HuH-7.5 (cell line): ENCODE data around the gene GOT2.
"Not testable (repeated sequence)": the region's sequence is repeated elsewhere in the genome, so short reads cannot be mapped to it uniquely, and the experiment has no call there.

Experiments used
- DNase-seq: peaks from one replicate; pipeline ENCODE4 v3.0.0; 2011; ENCODE audit warnings: low spot score

GOT2 gene

DNA sequence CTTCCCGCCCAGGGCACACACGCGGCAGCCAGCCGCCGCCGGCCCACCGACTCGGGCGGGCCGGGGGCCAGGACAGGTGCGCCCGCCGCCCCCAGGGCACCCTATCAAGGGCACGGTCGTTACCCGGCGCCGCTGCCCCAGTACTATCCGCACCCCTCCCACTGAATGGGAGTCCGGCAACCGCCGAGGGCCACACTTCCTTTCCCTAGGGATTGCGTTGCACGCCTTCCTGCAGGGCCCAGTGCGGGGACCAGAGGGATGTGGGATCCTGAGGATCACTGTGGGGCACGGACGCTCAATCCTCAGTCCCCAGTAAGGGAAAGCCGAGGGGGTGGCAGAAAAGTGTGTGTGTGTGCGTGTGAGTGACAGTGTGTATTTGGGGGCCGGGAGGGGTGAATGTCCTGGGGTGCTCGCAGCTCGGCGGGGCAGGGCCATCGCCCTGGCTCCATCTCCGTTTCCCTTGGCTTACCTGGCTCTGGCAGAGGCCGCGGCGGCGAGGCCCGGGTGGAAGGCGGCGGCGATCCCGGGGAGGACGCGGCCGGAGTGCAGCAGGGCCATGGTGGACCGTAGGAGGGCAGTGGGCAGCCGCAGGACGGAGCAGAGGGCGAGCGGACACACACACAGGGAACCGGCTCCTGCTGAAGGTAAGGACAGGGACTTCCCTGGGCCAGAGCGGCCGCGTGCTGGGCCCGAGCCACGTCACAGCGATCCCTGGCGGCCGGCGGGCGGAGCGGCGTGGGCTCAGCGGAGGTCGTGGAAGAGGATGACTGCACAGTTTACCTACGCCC lies at the start of gene GOT2:
Gene GOT2, minus strand, starts transcription at position 646 of the 788 bp plus-strand sequence. Its CDS starts 88 bp downstream, at position 558.
- peak; percentile 71 for DNase-seq

DNA sequence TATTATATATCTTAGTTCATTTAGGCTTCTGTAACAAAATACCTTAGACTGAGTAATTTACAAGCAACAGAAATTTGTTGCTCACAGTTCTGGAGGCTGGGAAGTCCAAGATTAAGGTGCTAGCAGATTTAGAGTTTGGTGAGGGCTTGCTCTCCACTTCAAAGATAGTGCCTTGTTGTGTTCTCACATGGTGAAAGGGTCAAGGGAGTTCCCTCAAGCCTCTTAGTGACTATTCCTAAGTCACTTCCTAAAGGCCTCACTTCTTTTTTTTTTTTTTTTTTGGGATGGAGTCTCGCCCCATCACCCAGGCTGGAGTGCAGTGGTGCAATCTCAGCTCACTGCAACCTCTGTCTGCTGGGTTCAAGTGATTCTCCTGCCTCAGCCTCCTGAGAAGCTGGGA lies 45.2 kb upstream of the GOT2 start:
- not testable (repeated sequence) for DNase-seq

DNA sequence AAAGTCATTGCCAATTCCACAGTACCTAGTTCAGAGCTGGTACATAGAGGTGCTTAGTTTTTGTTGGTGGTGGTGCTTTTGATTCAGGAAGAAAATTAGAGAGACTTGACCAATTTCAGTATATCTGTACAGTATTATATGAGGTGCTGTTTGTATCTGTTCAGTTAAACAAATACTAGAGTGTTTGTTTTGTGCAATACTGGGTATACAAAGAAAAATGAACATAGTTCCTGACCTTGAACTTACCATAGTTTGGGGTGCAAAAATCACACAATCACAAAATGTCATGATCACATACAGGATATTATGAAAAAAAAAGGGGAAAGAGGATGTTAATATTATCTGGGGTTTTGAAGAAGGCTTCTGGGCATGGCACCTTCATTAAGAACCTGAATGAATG lies 39.8 kb upstream of the GOT2 start:
- no peak for DNase-seq

GRCh38 chr16:58768145-58768544 lies 34.0 kb upstream of the GOT2 start:
- no peak for DNase-seq

DNA sequence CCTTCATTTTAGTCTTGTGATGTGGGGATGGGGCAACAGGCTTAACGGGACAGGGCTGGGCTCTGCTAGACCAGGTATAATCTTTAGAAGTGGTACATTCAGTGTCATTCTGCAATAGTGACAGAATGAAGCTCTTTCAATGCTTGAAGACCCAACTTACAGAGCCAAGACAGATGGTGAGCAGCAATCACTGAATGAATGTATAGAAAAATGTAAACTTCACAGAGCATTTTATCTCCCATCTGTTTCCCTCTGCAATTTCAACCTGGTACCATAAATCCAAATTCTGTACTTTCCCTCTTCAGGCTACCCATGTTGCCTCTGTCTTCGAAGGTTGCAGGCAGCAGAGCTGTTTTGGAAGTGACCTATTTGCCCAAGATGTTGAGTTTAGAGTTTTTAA lies 33.5 kb upstream of the GOT2 start:
- DNase-seq: no peak

DNA sequence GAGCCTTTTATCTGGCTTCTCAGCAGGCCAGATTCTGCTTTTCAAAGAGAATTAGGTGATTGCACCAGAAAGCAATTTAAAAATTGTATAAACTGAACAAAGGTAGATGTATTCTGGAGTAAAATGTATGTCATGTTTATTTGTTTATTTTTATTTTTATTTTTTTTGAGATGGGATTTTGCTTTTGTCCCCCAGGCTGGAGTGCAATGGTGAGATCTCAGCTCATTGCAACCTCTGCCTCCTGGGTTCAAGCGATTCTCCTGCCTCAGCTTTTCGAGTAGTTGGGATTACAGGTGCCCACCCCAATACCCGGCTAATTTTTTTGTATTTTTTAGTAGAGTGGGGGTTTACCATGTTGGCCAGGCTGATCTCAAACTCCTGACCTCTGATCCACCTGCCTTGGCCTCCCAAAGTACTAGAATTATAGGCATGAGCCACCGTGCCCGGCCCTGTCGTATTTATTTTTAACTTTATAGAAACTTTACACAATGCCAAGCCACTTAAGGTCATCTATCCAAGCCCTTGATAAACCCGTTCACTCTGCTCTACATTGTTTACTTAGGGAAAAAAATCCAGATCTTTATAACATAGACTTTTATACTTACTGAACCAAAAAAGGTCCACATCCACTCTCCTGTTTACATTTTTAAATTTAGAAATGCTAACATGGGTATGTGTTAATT lies 22.7 kb upstream of the GOT2 start:
- DNase-seq: no peak

GRCh38 chr16:58755989-58756649 lies 22.0 kb upstream of the GOT2 start:
- peak; percentile 38 for DNase-seq

- DNase-seq: no peak
These were observed 19.6 kb upstream of the GOT2 start for GRCh38 chr16:58753711-58754134.

GRCh38 chr16:58744497-58744896 lies 10.4 kb upstream of the GOT2 start:
- no peak for DNase-seq

DNA sequence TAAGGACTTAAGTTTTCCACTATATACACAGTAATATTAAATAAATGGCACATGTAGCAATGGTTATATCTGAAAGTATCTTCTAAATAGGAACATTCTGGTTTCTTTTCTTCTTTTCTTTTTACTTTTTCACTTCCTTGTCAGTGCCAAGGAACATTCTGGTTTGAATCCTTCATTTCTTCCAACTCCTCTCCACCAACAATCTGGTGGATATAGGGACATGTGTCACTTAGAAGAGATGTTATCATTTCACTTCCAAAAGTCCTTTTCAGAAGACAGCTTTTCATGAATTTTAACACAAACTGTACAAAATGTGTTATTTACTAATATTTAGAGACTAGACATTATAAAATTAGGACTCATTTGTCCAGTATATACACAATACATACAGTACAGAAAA lies 7.9 kb upstream of the GOT2 start:
- no peak for DNase-seq

DNA sequence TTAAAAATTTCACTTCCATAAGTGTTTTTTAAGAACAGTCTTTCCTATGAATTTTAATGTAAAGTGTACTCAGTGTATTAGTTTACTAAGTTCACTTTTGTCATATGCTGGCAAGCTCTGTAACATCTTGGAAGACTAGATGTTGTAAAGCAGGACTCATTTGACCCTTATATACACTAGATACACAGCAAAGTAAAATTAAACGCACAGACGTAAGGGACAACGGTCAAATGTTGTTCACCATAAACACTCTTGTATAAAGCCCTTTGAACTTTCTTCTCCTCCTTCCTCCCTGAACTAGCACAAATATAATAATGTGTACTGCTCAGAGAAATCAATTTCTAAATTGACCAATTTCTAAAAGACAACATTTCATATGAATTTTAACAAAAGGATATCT lies 7.0 kb upstream of the GOT2 start:
- DNase-seq: no peak

DNA sequence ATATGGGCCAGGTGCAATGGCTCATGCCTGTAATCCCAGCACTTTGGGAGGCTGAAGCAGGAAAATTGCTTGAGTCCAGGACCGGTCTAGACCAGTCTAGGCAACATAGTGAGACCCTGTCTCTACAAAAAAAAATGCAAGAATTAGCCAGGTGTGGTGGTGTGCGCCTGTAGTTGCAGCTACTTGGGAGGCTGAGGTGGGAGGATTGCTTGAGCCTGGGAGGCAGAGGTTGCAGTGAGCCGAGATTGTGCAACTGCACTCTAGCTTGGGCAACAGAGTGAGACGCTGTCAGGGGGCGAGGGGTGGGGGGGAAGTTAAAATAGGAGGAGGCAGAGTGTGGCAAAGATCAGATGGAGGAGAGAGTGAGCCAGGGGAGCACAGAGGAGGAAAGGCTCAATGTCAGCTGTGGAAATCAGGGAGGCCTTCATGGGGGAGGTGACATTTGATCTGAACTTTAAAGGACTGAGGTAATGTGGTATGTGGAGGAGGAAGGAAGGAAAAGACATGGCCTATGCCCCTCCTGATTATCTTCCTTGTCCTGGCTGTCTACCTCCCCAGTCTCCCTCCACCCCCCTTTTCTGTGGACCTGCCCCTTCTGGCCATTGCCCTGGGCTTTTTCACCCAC lies 4.7 kb upstream of the GOT2 start:
- DNase-seq: no peak

- not testable (repeated sequence) for DNase-seq
These were observed 2.2 kb upstream of the GOT2 start for GRCh38 chr16:58736341-58736740.

GRCh38 chr16:58734459-58734787 lies 307 bp upstream of the GOT2 start:
- DNase-seq: no peak

GRCh38 chr16:58733248-58733670 lies 857 bp downstream of the GOT2 start:
- DNase-seq: no peak

DNA sequence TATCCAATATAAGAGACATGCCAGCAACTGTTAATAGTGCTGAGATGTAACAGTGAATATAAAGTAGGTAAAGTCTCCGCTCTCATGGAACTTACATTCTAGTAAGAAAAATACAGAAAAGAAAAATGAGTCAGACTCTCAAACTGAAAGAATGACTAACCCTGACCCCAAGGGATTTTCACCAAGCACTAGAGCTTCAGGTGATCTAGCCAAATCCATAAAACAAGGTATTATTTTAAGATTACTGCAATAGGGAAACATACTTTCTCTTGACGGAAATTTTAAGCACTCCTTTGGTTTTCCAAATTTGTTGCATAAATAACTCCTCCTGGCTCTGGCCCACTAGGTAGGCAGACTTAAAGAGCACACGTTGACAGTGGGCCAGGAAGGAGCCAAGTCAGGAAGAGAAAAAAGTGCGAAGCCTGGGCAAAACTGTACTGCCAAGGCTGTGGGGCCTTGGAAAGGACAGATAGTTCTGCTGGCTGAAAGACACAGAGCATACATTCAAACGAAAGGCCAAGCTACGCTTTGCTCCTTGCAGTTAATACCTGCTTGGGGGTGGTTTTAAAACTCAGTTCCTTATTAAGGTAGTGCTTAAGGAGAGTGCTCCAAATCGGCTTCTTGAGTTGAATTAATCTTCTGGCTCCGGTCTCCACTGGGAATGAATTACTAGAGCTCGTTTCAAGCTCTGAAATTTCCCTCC lies 1.4 kb downstream of the GOT2 start:
- DNase-seq: no peak

DNA sequence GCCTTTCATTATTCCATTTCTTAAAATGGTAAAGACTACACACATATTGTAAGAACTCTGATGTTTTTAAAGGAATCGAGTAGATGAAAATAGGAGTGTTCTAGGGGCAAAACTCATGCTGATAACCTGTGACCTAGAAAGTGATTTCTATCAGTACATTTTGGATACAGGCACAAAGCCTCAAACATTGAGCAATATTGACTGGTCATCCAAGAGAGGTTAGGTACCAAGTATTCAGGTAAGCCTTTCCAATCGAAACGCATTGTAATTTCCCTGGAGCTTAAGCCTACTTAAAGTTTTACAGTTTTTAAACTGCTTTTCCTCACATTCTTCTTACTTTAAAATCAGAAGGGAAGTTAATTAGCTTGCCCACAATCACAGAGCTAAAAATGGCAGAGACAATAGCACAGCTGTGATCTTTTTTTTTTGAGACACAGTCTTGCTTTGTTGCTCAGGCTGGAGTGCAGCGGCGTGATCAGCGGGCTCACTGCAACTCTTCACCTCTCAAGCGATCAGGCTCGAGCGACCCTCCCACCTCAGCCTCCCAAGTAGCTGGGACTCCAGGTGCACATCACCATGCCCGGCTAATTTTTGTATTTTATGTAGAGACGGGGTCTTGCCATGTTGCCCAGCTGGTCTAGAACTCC lies 3.3 kb downstream of the GOT2 start:
- DNase-seq: no peak

DNA sequence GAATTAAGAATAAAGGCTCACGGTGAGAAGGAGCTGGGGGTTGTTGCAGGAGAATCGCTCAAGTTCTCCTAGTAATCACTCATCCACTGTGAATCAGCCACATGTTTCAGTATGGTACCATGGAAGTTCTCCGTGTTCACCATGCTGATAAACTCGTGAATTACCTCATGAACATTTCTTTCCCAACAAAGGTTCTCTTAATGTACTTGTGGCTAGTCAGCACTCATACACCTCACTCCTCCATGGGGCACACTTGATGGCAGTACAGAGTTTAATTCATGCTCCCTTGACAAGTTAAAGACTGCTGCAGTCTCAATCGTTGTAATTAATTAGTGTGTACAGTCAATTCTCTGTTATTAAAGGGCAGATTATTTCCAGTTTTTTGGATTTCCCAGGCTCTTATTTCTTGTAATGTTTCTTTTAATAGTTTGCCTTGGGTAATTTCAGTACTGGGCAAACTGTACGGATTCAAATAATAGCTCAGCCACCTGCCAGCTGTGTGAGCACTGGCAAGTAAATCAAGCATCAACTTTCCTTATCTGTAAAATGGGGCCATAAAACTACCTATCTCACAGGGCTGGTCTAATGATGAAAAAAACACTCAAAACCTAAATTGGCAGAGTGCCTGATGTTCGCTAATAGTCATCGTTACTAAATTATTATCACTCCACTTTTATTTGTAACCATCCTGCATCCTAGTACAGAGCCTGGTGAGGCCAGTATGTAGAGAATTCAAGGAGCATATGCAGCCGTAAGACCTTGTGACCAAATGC lies 6.1 kb downstream of the GOT2 start:
- no peak for DNase-seq

GRCh38 chr16:58727028-58727781 lies 6.9 kb downstream of the GOT2 start:
- DNase-seq: no peak

DNA sequence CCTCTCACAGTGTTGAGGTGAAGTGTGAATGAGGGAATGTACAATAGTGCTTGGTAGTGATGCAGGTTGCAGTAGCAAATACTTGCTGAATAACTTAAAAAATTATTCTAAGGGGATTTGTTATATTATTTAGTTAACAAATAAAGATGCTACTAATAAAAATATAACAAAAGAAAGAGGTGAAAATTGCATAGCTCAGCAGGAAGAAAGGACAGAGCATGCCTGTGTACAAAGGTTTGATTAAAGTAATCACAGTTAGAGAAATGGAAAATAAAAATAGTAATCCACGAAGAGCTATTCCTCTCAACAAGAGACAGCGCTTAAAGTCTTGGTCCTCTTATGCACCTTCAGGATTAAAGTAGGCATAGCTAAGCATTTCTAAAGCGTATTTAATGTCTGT lies 11.0 kb downstream of the GOT2 start:
- DNase-seq: no peak
